ENCODE results near the gene PDAP1. TPM values are rescaled to one million over a fixed set of nuclear protein-coding genes. Genes with fewer than 3 reads are reported as not detected.

PDAP1 gene
- total RNA-seq, 1 experiment from 2014 or later = 180 TPM

DNA sequence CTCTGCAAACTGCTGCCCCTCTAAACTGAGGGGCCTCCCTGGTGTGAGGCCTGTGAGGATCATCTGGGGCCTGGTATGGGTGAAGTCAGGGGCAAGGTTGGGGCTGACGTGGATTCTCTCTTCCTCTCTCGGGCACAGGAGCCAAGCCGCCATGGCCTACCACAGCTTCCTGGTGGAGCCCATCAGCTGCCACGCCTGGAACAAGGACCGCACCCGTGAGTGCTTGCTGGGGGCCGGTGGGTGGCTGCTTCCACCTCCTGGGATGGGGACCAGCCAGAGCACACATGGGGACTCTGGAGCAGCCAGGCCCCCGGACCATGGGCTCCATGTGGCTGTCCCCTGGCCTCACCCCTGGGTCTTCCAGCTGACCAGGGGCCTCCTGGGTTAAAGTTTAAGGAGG is 22.8 kb downstream of the PDAP1 start:
- Histone ChIP-seq H3K4me1 (replicated peaks; ENCODE audit: insufficient read depth) (no peaks in the 10 kb centered on the region), H3K9me3 (ENCODE audit: insufficient read depth, low read depth) (no peaks in the 10 kb centered on the region), H3K9me2 (ENCODE audit: insufficient read depth) (no peaks in the 10 kb centered on the region), H3K27me3 (ENCODE audit: insufficient read depth, low read depth) (no peaks in the 10 kb centered on the region), H3K27ac (no peak overlapping the region), H3K36me3 (ENCODE audit: low read depth) (no peaks in the 10 kb centered on the region; the same call in 1 of the 2 replicates), H3K79me2 (ENCODE audit: low read depth) (peaks cover 13% of the 10 kb centered on the region; the same call in 1 of the 2 replicates), H4K20me1 (ENCODE audit: insufficient read depth) (peaks cover 14% of the 10 kb centered on the region), H3K4me3 (no peak overlapping the region), H3F3A (ENCODE audit: insufficient read depth, low read depth) (no peaks in the 10 kb centered on the region; the same call in 1 of the 2 replicates), H2AFZ (no peak overlapping the region), H3K4me2 (no peak overlapping the region)
- ChIA-PET CTCF (no interaction called here), POLR2A (ENCODE audit: unreplicated experiment) (interaction anchor here (0.6 to 0.7 kb wide), 2 partner anchors 437 to 500 kb away, joined by 3 to 4 read pairs; no protein-coding TSS in a partner anchor)
- intact Hi-C loops (cut with micrococcal nuclease; ENCODE audit: unreplicated experiment) = no loop called here
- DNase-seq = no peak
- BruUV-seq (replicated peaks) = no TSS peak
- TF ChIP-seq EZH2 (IDR thresholded peaks at IDR 0.05; ENCODE audit: low read depth) = no peak
- TF ChIP-seq CTCF (conservative IDR thresholded peaks at IDR 0.05) = no peak

- BruUV-seq (replicated peaks) = no TSS peak
- Histone ChIP-seq H3K27me3 (ENCODE audit: insufficient read depth, low read depth) (no peaks in the 10 kb centered on the region), H3K9me2 (ENCODE audit: insufficient read depth) (no peaks in the 10 kb centered on the region), H3K79me2 (ENCODE audit: low read depth) (peaks cover 23% of the 10 kb centered on the region), H3K27ac (no peak overlapping the region), H2AFZ (no peak overlapping the region), H3K4me3 (no peak overlapping the region), H3K4me1 (replicated peaks; ENCODE audit: insufficient read depth) (peaks cover 6% of the 10 kb centered on the region; the same call in 1 of the 2 replicates), H3K9me3 (ENCODE audit: insufficient read depth, low read depth) (no peaks in the 10 kb centered on the region), H3F3A (ENCODE audit: insufficient read depth, low read depth) (no peaks in the 10 kb centered on the region; the same call in 1 of the 2 replicates), H3K4me2 (no peak overlapping the region), H3K36me3 (ENCODE audit: low read depth) (no peaks in the 10 kb centered on the region; the same call in 1 of the 2 replicates), H4K20me1 (ENCODE audit: insufficient read depth) (peaks cover 14% of the 10 kb centered on the region)
- ChIA-PET POLR2A (ENCODE audit: unreplicated experiment) (no interaction called here), CTCF (interaction anchor here (0.6 kb wide), 1 partner anchor 61 kb away, joined by 5 read pairs; no protein-coding TSS in a partner anchor)
- intact Hi-C loops (cut with micrococcal nuclease; ENCODE audit: unreplicated experiment) = no loop called here
- no peak for DNase-seq
- TF ChIP-seq EZH2 (IDR thresholded peaks at IDR 0.05; ENCODE audit: low read depth) = no peak
- no peak for TF ChIP-seq CTCF (conservative IDR thresholded peaks at IDR 0.05)
Observed at GRCh38 chr7:99384523-99384922, 23.9 kb downstream of the PDAP1 start.

DNA sequence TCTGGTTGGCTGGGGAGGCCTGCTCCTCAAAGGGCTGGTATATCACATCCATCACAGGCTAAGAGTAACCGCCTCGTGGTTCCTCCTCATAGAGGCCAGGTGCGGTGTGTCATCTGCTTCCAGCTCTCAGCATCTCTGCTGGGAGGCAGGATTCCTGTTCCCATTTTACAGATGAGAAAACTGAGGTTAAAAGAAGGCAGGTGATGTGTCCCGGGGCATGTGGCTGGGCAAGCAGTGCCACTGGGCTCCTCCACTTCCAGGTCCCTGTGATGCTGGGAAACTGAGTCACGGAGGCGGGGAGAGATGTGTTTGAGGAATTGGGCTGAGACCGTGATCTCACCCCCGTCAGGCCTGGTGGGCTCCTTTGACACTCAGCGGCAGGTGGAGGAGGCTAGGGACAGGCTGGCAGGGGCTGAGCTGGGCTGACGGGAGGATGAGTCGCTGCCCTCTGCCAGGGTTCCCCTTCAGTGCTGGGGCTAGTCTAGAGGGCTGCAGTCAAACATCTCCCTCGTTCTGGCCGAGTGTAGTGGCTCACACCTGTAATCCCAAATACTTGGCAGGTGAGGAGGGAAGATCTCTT is 24.5 kb downstream of the PDAP1 start:
- no peak overlapping the region for H2AFZ ChIP-seq
- no peaks in the 10 kb centered on the region for H3K27me3 ChIP-seq (ENCODE audit: insufficient read depth, low read depth)
- peaks cover 28% of the 10 kb centered on the region for H3K79me2 ChIP-seq (ENCODE audit: low read depth)
- no peak for DNase-seq
- H3F3A ChIP-seq (ENCODE audit: insufficient read depth, low read depth) = peaks cover 2% of the 10 kb centered on the region; the same call in 1 of the 2 replicates
- POLR2A ChIA-PET (ENCODE audit: unreplicated experiment) = no interaction called here
- CTCF ChIA-PET = interaction anchor here (0.6 kb wide), 1 partner anchor 62 kb away, joined by 5 read pairs; no protein-coding TSS in a partner anchor
- BruUV-seq (replicated peaks) = no TSS peak
- no peaks in the 10 kb centered on the region for H3K9me3 ChIP-seq (ENCODE audit: insufficient read depth, low read depth)
- no peak overlapping the region for H3K27ac ChIP-seq
- H3K4me1 ChIP-seq (replicated peaks; ENCODE audit: insufficient read depth) = peaks cover 12% of the 10 kb centered on the region
- H3K36me3 ChIP-seq (ENCODE audit: low read depth) = no peaks in the 10 kb centered on the region; the same call in 1 of the 2 replicates
- intact Hi-C loops (cut with micrococcal nuclease; ENCODE audit: unreplicated experiment) = no loop called here
- no peaks in the 10 kb centered on the region for H3K9me2 ChIP-seq (ENCODE audit: insufficient read depth)
- peaks cover 14% of the 10 kb centered on the region for H4K20me1 ChIP-seq (ENCODE audit: insufficient read depth)
- H3K4me3 ChIP-seq = no peak overlapping the region
- H3K4me2 ChIP-seq = no peak overlapping the region
- TF ChIP-seq CTCF (conservative IDR thresholded peaks at IDR 0.05) = no peak
- TF ChIP-seq EZH2 (IDR thresholded peaks at IDR 0.05; ENCODE audit: low read depth) = no peak
